Thyroid gland (tissue), 4 donors: ENCODE results near the gene C9orf40. TPM values are rescaled to one million over a fixed set of nuclear protein-coding genes. Genes with fewer than 3 reads are reported as not detected.

Source experiments
- DNase-seq, 2 donors: peaks; one replicate each; pipeline ENCODE4 v3.0.0-alpha.2; 2019
- H3K27ac ChIP-seq, 3 donors: fragments of 200-600 bp; sonication (generic); 1 replicate in 2 of 3; 2 replicates in 1 of 3; pipeline ENCODE4 v1.5.1; 2016 to 2019; ENCODE audit warnings: mild to moderate bottlenecking in 1 of 3, moderate library complexity in 1 of 3
- H3K27me3 ChIP-seq: fragments of 200-600 bp; sonication (generic); one replicate; pipeline ENCODE4 v1.5.1; 2019
- H3K36me3 ChIP-seq, 2 donors: fragments of 200-600 bp; sonication (generic); one replicate each; pipeline ENCODE4 v1.5.1; 2016 to 2019
- H3K4me1 ChIP-seq, 2 donors: fragments of 200-600 bp; sonication (generic); one replicate each; pipeline ENCODE4 v1.5.1; 2017 to 2019
- H3K4me3 ChIP-seq, 3 donors: fragments of 200-600 bp; sonication (generic); replicated peaks in 1 of 3; 1 replicate in 2 of 3; 2 replicates in 1 of 3; pipeline ENCODE4 v1.5.1; 2016; ENCODE audit warnings: mild to moderate bottlenecking in 1 of 3
- H3K9me3 ChIP-seq: fragments of 200-600 bp; sonication (generic); one replicate; pipeline ENCODE4 v1.5.1; 2017
- CTCF ChIP-seq, 6 experiments: fragments of 200-600 bp in 3 of 6; fragments of 450-650 bp in 3 of 6; sonication (generic) in 3 of 6; IDR thresholded peaks; one replicate each; pipeline ENCODE4 v1.5.1; 2016 to 2019; ENCODE audit warnings: antibody characterized with exemption in 6 of 6, mild to moderate bottlenecking in 2 of 6, inconsistent platforms in 1 of 6, moderate library complexity in 1 of 6
- POLR2A ChIP-seq, 2 donors: fragments of 450-650 bp; IDR thresholded peaks; one replicate each; pipeline ENCODE4 v1.6.1; 2017; ENCODE audit warnings: antibody characterized with exemption in 2 of 2, mild to moderate bottlenecking in 2 of 2, moderate library complexity in 1 of 2
- intact Hi-C: fragments of 100-400 bp; cut with DNase I; formaldehyde crosslinking; loops from one replicate; pipeline ENCODE4 v1.15.1; 2023
- total RNA-seq, 4 donors: library from RNA; depleted of rRNA; stranded (reverse); fragments of >200 nt; gene quantifications; one replicate each; pipeline ENCODE4 v1.2.3, GENCODE V29; 2016

Gene C9orf40
- total RNA-seq, 4 donors from 2014 or later: 2.5 to 4.0 (median 3.3) TPM

- intact Hi-C loops: no loop called here
- Histone ChIP-seq H3K27ac (no peak overlapping the region), H3K27me3 (no peaks in the 10 kb centered on the region), H3K4me3 (no peak overlapping the region), H3K4me1 (no peaks in the 10 kb centered on the region), H3K36me3 (no peaks in the 10 kb centered on the region), H3K9me3 (no peaks in the 10 kb centered on the region)
- no peak for DNase-seq
- TF ChIP-seq POLR2A (IDR thresholded peaks at IDR 0.05) (no peak), CTCF (IDR thresholded peaks at IDR 0.05) (no peak)
These were observed 51.7 kb downstream of the C9orf40 start for GRCh38 chr9:74901001-74901400.

Other genes starting within 250 kb of the C9orf40 start
- under 1 TPM; 0.44 to 0.83 (median 0.66) TPM for gene TRPM6, start 65.0 kb downstream of the C9orf40 start, total RNA-seq
- 10 to 100 TPM; 31.4 to 46.5 (median 37.6) TPM for gene CARNMT1, start 75.4 kb upstream of the C9orf40 start, total RNA-seq
- gene NMRK1, start 135.2 kb upstream of the C9orf40 start, total RNA-seq: 10 to 100 TPM; 20.8 to 53.8 (median 28.1) TPM
- gene OSTF1, start 135.6 kb upstream of the C9orf40 start, total RNA-seq: 10 to 100 TPM; 34.7 to 36.6 (median 35.6) TPM